Neural cell (in vitro differentiated cells): ENCODE measurements around the gene SP7.

ENCODE experiments used
- CTCF ChIP-seq: fragments of 450-650 bp; IDR thresholded peaks from 2 replicates; pipeline ENCODE4 v1.5.1; 2014; ENCODE audit warnings: antibody characterized with exemption, mild to moderate bottlenecking, moderate library complexity; ENCODE audit not compliant: poor library complexity, severe bottlenecking
- EP300 ChIP-seq: fragments of 450-650 bp; conservative IDR thresholded peaks from 2 replicates; pipeline ENCODE4 v1.6.1; 2014; ENCODE audit warnings: antibody characterized with exemption, mild to moderate bottlenecking, moderate library complexity; ENCODE audit not compliant: poor library complexity, severe bottlenecking
- SMC3 ChIP-seq: fragments of 450-650 bp; conservative IDR thresholded peaks from 2 replicates; pipeline ENCODE4 v1.6.1; 2014; ENCODE audit warnings: antibody characterized with exemption, mild to moderate bottlenecking, moderate library complexity; ENCODE audit not compliant: poor library complexity

- TF ChIP-seq CTCF (no peak), SMC3 (no peak), EP300 (no peak)
These were observed 27.9 kb downstream of the SP7 start for GRCh38 chr12:53308276-53308675.
